ENCODE measurements around the gene DNAH10.

- no peak for TF ChIP-seq ATF2 (CRISPR knock-in tag; IDR thresholded peaks at IDR 0.05; ENCODE audit: borderline replicate concordance, low read depth)
- TF ChIP-seq IRF1 (CRISPR knock-in tag; IDR thresholded peaks at IDR 0.05): no peak
- TF ChIP-seq CTCF (IDR thresholded peaks at IDR 0.05): no peak
- TF ChIP-seq ZNF121 (CRISPR knock-in tag; IDR thresholded peaks at IDR 0.05): no peak
- TF ChIP-seq AFF4 (CRISPR knock-in tag; IDR thresholded peaks at IDR 0.05; ENCODE audit: borderline replicate concordance): no peak
Measured at GRCh38 chr12:123886931-123887582, 125.0 kb downstream of the DNAH10 start.
